GM10266 (cell line): ENCODE data around the gene DPEP3.

Source experiments
- DNase-seq: peaks from one replicate; pipeline ENCODE4 v3.0.0; 2012; ENCODE audit errors: extremely low spot score
- TF ChIP-seq, protein P1 (sequence below): IDR thresholded peaks from 2 replicates; pipeline ENCODE4 v1.5.1; 2012; ENCODE audit warnings: mild to moderate bottlenecking, low read depth; ENCODE audit not compliant: control insufficient read depth, insufficient read depth; ENCODE audit errors: missing control alignments

The DPEP3 gene, protein sequence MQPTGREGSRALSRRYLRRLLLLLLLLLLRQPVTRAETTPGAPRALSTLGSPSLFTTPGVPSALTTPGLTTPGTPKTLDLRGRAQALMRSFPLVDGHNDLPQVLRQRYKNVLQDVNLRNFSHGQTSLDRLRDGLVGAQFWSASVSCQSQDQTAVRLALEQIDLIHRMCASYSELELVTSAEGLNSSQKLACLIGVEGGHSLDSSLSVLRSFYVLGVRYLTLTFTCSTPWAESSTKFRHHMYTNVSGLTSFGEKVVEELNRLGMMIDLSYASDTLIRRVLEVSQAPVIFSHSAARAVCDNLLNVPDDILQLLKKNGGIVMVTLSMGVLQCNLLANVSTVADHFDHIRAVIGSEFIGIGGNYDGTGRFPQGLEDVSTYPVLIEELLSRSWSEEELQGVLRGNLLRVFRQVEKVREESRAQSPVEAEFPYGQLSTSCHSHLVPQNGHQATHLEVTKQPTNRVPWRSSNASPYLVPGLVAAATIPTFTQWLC

DNA sequence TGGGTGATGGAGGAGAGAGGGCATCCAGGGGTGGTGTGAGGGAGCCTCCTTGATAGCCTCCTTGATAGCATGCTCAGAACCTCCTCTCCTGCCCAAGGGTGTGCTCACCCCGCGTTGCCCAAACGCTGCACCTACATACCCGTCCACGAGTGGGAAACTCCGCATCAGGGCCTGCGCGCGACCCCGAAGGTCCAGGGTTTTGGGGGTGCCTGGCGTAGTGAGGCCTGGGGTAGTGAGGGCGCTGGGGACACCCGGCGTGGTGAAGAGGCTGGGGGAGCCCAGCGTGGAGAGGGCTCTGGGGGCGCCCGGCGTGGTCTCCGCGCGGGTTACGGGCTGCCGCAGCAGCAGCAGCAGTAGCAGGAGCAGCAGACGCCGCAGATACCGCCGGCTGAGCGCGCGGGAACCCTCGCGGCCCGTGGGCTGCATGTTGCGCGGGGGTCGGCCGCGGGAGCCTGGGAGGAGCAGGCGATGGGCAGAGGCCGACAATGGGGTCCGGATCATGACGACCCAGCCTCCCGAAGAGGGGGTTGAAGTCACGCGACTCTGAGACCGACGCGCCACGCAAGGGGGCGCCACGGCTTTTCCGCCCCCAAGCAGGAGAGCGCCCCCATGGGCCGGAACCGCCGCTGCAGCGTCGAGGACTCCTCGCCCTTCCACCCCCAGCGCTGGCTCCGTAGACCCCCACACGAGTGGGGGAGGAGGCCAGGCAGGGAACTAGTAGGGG lies at the start of gene DPEP3:
DPEP3 (minus strand) TSS at position 545 of the 724 bp plus-strand sequence; CDS start at position 426, 119 bp downstream.
- TF ChIP-seq, protein P1, sequence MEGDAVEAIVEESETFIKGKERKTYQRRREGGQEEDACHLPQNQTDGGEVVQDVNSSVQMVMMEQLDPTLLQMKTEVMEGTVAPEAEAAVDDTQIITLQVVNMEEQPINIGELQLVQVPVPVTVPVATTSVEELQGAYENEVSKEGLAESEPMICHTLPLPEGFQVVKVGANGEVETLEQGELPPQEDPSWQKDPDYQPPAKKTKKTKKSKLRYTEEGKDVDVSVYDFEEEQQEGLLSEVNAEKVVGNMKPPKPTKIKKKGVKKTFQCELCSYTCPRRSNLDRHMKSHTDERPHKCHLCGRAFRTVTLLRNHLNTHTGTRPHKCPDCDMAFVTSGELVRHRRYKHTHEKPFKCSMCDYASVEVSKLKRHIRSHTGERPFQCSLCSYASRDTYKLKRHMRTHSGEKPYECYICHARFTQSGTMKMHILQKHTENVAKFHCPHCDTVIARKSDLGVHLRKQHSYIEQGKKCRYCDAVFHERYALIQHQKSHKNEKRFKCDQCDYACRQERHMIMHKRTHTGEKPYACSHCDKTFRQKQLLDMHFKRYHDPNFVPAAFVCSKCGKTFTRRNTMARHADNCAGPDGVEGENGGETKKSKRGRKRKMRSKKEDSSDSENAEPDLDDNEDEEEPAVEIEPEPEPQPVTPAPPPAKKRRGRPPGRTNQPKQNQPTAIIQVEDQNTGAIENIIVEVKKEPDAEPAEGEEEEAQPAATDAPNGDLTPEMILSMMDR = peak; percentile 9
- no peak for DNase-seq

DNA sequence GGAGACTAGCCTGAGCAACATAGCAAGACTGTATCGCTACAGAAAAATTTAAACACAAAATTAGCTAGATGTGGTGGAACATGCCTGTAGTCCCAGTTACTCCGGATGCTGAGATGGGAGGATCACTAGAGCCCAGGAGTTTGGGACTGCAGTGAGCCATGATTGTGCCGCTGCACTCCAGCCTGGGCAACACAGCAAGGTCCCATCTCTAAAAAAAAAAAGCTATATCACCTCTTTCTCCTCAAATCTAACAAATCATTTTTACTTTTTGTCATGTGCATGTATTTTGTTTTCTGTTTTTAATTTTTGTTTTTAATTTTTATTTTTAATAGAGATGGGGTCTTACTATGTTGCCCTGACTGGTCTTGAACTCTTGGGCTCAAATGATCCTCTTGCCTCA lies 48.7 kb upstream of the DPEP3 start:
- TF ChIP-seq, protein P1 = no peak
- DNase-seq = no peak

DNA sequence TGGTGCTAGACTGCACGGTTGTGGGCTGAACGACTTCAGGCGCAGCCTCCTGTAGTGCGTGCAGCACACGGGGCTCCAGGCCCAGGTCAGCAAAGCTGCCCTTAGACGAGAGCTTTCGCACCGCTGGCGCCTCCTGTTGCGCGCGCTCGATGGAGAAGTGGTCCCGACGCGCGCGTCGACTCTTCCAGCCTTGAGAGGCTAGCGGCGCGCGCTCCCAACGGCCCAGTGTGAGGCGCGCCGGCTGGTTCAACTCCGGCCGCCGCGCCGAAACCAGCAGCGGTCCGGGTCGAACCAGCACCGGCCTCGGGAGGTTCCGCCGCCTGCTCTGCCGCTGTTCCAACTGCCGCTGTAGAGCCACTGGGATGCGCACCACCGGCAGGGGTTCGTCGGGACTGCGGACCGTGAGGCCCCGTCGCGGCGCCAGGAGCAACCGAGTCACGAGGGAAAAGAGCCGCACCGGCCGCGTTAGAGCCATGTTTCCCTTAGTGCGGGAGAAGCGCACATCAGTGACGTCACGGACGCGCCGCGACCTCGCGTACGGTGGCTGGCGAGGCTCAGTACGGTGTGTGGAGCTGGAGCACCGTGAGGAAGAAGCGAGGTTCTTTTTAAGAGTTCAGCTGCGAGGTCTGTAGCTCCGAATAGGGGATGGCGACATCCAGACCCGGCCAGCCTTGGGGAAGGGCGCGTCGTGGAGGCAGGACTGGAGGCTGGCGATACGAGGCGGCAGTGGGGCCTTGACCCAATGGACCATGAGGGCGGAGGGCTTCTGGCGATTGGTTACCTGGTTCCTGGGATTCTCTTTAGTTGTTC lies 42.6 kb upstream of the DPEP3 start, which contains the start of the genes DDX28 and DUS2:
DDX28 (minus strand) TSS at position 505 of the 810 bp plus-strand sequence; CDS start at position 475, 30 bp downstream.
DUS2 (plus strand) TSS at position 557 of the 810 bp plus-strand sequence. CDS start 14,740 bp downstream, outside the sequence.
- peak; percentile 90 for DNase-seq
- TF ChIP-seq, protein P1 = no peak

DNA sequence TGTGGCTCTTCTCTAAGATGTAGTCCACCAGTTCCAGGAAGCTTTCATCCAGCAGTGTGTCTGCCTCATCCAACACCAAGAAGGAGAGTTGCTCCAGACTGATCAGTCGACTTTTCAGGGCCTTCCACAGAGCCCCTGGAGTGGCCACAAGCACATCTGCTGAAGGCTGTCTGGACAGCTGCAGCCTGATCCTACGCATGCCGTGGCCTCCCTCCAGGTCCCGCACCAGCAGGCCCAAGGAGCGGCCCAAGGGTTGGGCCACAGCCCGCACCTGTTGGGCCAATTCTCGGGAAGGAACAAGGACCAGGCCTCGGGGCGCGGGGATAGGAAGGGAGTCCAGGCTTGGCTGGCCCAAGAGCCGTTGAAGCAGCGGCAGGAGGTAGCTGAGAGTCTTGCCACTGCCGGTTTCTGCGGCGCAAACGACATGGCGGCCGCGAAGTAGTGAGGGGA lies 42.0 kb upstream of the DPEP3 start:
- TF ChIP-seq, protein P1 = no peak
- peak; percentile 33 for DNase-seq

DNA sequence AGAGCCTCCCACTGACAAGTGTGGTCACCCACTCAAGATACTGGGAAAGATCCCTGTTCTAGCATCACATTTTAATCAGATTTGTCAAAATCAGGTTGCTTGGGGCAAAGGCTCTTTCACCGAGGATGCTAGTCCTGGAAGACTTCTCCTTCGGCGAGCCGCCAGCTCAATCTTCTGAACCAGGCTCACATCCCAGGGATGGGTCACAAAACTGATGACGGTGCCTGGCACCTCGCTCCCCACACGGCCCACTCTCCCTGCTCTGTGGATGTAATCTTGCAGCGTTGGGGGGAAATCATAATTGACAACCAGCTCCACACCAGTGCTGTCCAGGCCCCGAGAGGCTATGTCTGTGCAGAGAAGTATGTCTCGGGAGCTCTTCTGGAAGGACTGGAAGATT lies 41.2 kb upstream of the DPEP3 start:
- no peak for DNase-seq
- TF ChIP-seq, protein P1 = no peak

DNA sequence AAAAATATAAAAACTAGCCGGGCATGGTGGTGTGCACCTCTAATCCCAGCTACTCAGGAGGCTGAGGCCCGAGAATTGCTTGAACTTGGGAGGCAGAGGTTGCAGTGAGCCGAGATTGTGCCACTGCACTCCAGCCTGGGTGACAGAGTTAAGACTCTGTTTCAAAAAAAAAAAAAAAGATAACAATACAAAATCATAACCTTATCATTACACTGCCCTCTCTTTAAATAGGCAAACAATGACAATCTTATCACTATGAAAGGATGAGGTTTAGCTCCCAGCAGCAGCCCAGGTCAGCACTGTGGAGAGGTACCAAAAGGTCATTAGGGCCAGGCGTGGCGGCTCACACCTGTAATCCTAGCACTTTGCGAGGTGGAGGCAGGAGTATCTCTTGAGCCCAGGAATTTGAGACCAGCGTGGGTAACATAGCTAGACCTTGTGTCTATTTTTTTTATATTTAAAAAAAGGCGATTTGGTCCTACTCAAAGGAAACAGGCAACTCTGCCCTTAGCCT lies 38.9 kb upstream of the DPEP3 start:
- TF ChIP-seq, protein P1 = no peak
- DNase-seq = no peak
